ENCODE data around the gene UPK3B.
A peak's percentile ranks its signal among the peaks of the same experiment; 100 is the strongest.
"Not testable (repeated sequence)": the region's sequence is repeated elsewhere in the genome, so short reads cannot be mapped to it uniquely, and the experiment has no call there.

Gene UPK3B

GRCh38 chr7:76514926-76515771 lies 4.8 kb downstream of the UPK3B start:
- peak in 1 of 2 experiments; percentile 9 for DNase-seq

GRCh38 chr7:76515999-76516443 lies 5.7 kb downstream of the UPK3B start:
- no peak for DNase-seq

GRCh38 chr7:76516932-76517331 lies 6.6 kb downstream of the UPK3B start:
- not testable (repeated sequence) for DNase-seq

- DNase-seq, result not testable (repeated sequence)
Observed at GRCh38 chr7:76526183-76526582, 15.8 kb downstream of the UPK3B start.

GRCh38 chr7:76531643-76532042 lies 21.3 kb downstream of the UPK3B start:
- DNase-seq, result not testable (repeated sequence)

- DNase-seq, result not testable (repeated sequence)
Observed at GRCh38 chr7:76543197-76543596, 32.8 kb downstream of the UPK3B start, which contains the start of gene SPDYE16. Gene SPDYE16, minus strand, starts transcription at chr7:76543297. Its CDS starts 1,838 bp downstream, at chr7:76541459.

GRCh38 chr7:76549025-76549854 lies 38.9 kb downstream of the UPK3B start:
- peak; percentile 86 to 89 for DNase-seq

- not testable (repeated sequence) for DNase-seq
Observed at GRCh38 chr7:76549855-76550248, 39.5 kb downstream of the UPK3B start.

GRCh38 chr7:76551992-76552391 lies 41.6 kb downstream of the UPK3B start:
- DNase-seq, result not testable (repeated sequence)

- DNase-seq, result not testable (repeated sequence)
Observed at GRCh38 chr7:76559685-76560084, 49.3 kb downstream of the UPK3B start.

- DNase-seq, result not testable (repeated sequence)
Observed at GRCh38 chr7:76560157-76560556, 49.8 kb downstream of the UPK3B start.

GRCh38 chr7:76561342-76561741 lies 51.0 kb downstream of the UPK3B start:
- DNase-seq, result not testable (repeated sequence)

- DNase-seq, result not testable (repeated sequence)
Observed at GRCh38 chr7:76565001-76565400, 54.6 kb downstream of the UPK3B start.
